Aorta (tissue), 5 donors: ENCODE measurements around the gene PCSK7. TPM values are rescaled to one million over a fixed set of nuclear protein-coding genes. Genes with fewer than 3 reads are reported as not detected.

Experiments used
- ATAC-seq: fragments of 200-7000 bp; cut with Tn5 transposase; one replicate; pipeline ENCODE4 v1.9.1; 2022; ENCODE audit warnings: moderate library complexity; ENCODE audit not compliant: low FRiP score
- DNase-seq, 2 donors: peaks; one replicate each; pipeline ENCODE4 v3.0.0-alpha.2; 2020
- H3K27ac ChIP-seq, 2 donors: one replicate each; pipeline ENCODE4 v1.5.1; 2013; ENCODE audit warnings: low read length in 2 of 2, mild to moderate bottlenecking in 2 of 2, moderate library complexity in 2 of 2, control low read depth in 1 of 2, inconsistent platforms in 1 of 2, low read depth in 1 of 2
- H3K27me3 ChIP-seq, 2 donors: one replicate each; pipeline ENCODE4 v1.6.1; 2013; ENCODE audit warnings: control low read depth in 1 of 2, low read length in 1 of 2, mild to moderate bottlenecking in 1 of 2, moderate library complexity in 1 of 2; ENCODE audit not compliant: insufficient read depth in 2 of 2, control insufficient read depth in 1 of 2
- H3K36me3 ChIP-seq, 2 donors: one replicate each; pipeline ENCODE4 v1.6.1; 2013; ENCODE audit warnings: control low read depth in 1 of 2, low read length in 1 of 2, mild to moderate bottlenecking in 1 of 2; ENCODE audit not compliant: insufficient read depth in 2 of 2, control insufficient read depth in 1 of 2
- H3K4me1 ChIP-seq, 2 donors: one replicate each; pipeline ENCODE4 v1.6.1; 2013; ENCODE audit warnings: low read length in 2 of 2, control low read depth in 1 of 2, mild to moderate bottlenecking in 1 of 2, moderate library complexity in 1 of 2; ENCODE audit not compliant: insufficient read depth in 2 of 2, control insufficient read depth in 1 of 2
- H3K4me3 ChIP-seq, 2 donors: one replicate each; pipeline ENCODE4 v1.5.1; 2013; ENCODE audit warnings: low read length in 2 of 2, control low read depth in 1 of 2, mild to moderate bottlenecking in 1 of 2
- H3K9me3 ChIP-seq: one replicate; pipeline ENCODE4 v1.6.1; 2013; ENCODE audit warnings: mild to moderate bottlenecking, low read length; ENCODE audit not compliant: control insufficient read depth
- WGBS, 2 donors: extraction: QIAGEN DNeasy Blood & Tissue Kit; methylation state at CpG; one replicate each; pipeline ENCODE4 v1.1.7; 2013; 5-methylcytosine and 5-hydroxymethylcytosine counted together
- intact Hi-C, 2 donors: fragments of 100-400 bp; cut with DNase I; formaldehyde crosslinking; loops; one replicate each; pipeline versions ENCODE4 v1.14.2 to v1.15.0; 2022
- polyA plus RNA-seq, 2 donors: library from polyadenylated mRNA; stranded (reverse); fragments of 200-250 nt; gene quantifications; one replicate each; pipeline ENCODE4 v1.2.3, GENCODE V29; 2013
- total RNA-seq, 2 donors: library from RNA; stranded (reverse); fragmentation: NEBNext Ultra II Directional; extraction: Animal tissue kit (Norgen Biotek cat#: 25700); gene quantifications; one replicate each; pipeline ENCODE4 v1.2.1, GENCODE V29; 2021
- donor health status: healthy with polysubstance abuse.
- donor health status: Bipolar disorder and iron deficiency.
- donor health status: DM: no; HTN: no; CAD: no.
- donor health status: DM: no; HTN: no; CAD: no.
- donor health status: DM: yes; HTN: yes; CAD: no.

Gene PCSK7
- total and polyA plus RNA-seq, 4 donors: 23.5 to 71.5 (median 54.9) TPM

GRCh38 chr11:117229411-117229810 lies 2.5 kb downstream of the PCSK7 start:
- H3K27ac ChIP-seq: no peak overlapping the region
- H3K4me1 ChIP-seq: peaks cover 0 to 4% of the 10 kb centered on the region in 2 donors
- H3K4me3 ChIP-seq: no peak overlapping the region
- intact Hi-C loops: loop anchor here (2.0 to 5.0 kb wide), 3 partner anchors 47 to 122 kb away; no protein-coding TSS in a partner anchor
- no peaks in the 10 kb centered on the region for H3K9me3 ChIP-seq
- DNase-seq (peak in 1 of 2 donors; percentile 68), ATAC-seq (no peak)
- 89 to 93% methylated on average over 12 of the region's 12 CpGs for WGBS, 2 donors
- H3K27me3 ChIP-seq: no peaks in the 10 kb centered on the region
- H3K36me3 ChIP-seq: peaks cover 0 to 5% of the 10 kb centered on the region in 2 donors

GRCh38 chr11:117228091-117228490 lies 3.8 kb downstream of the PCSK7 start:
- no peak for ATAC-seq
- H3K36me3 ChIP-seq: peaks cover 0 to 5% of the 10 kb centered on the region in 2 donors
- no peak overlapping the region for H3K27ac ChIP-seq
- H3K9me3 ChIP-seq: no peaks in the 10 kb centered on the region
- 89% methylated on average over 11 of the region's 11 CpGs for WGBS, 2 donors
- H3K4me3 ChIP-seq: no peak overlapping the region
- peak in 1 of 2 donors; percentile 54 for DNase-seq
- H3K27me3 ChIP-seq: no peaks in the 10 kb centered on the region
- H3K4me1 ChIP-seq: no peaks in the 10 kb centered on the region
- intact Hi-C loops: loop anchor here (2.0 to 5.0 kb wide), 3 partner anchors 46 to 121 kb away; no protein-coding TSS in a partner anchor

GRCh38 chr11:117226388-117227385 lies 5.2 kb downstream of the PCSK7 start:
- WGBS, 2 donors: 52 to 60% methylated on average over 19 of the region's 19 CpGs

GRCh38 chr11:117225553-117226170 lies 6.2 kb downstream of the PCSK7 start:
- no peaks in the 10 kb centered on the region for H3K27me3 ChIP-seq
- H3K4me1 ChIP-seq: no peaks in the 10 kb centered on the region
- no peak overlapping the region for H3K27ac ChIP-seq
- intact Hi-C loops: loop anchor here (1.0 to 5.0 kb wide), 4 partner anchors 28 to 121 kb away; no protein-coding TSS in a partner anchor
- DNase-seq (no peak), ATAC-seq (no peak)
- H3K9me3 ChIP-seq: no peaks in the 10 kb centered on the region
- H3K36me3 ChIP-seq: peaks cover 0 to 5% of the 10 kb centered on the region in 2 donors
- 91 to 93% methylated on average over 9 of the region's 9 CpGs for WGBS, 2 donors
- H3K4me3 ChIP-seq: no peak overlapping the region

More at GRCh38 chr11:117226388-117227385, 5.2 kb downstream of the PCSK7 start:
- DNase-seq (peak; percentile 57 to 76), ATAC-seq (peak; percentile 88)
- no peaks in the 10 kb centered on the region for H3K27me3 ChIP-seq
- no peak overlapping the region for H3K4me3 ChIP-seq
- no peak overlapping the region for H3K27ac ChIP-seq
- intact Hi-C loops: loop anchor here (2.0 to 5.0 kb wide), 3 partner anchors 44 to 122 kb away; no protein-coding TSS in a partner anchor
- no peaks in the 10 kb centered on the region for H3K4me1 ChIP-seq
- peaks cover 0 to 5% of the 10 kb centered on the region in 2 donors for H3K36me3 ChIP-seq
- no peaks in the 10 kb centered on the region for H3K9me3 ChIP-seq

- peaks cover 2 to 4% of the 10 kb centered on the region in 2 donors for H3K4me1 ChIP-seq
- 82 to 86% methylated on average over 17 of the region's 17 CpGs for WGBS, 2 donors
Measured at GRCh38 chr11:117223741-117224689, 7.9 kb downstream of the PCSK7 start.

GRCh38 chr11:117222991-117223740 lies 8.7 kb downstream of the PCSK7 start:
- peak in 1 of 2 donors; percentile 59 for DNase-seq
- 91% methylated on average over 14 of the region's 14 CpGs for WGBS, 2 donors
- Histone ChIP-seq H3K4me3 (no peak overlapping the region), H3K27ac (peak overlapping the region in 1 of 2 donors; percentile 23), H3K4me1 (peaks cover 2 to 11% of the 10 kb centered on the region in 2 donors), H3K27me3 (no peaks in the 10 kb centered on the region), H3K36me3 (peaks cover 0 to 5% of the 10 kb centered on the region in 2 donors), H3K9me3 (no peaks in the 10 kb centered on the region)
- no peak for ATAC-seq
- intact Hi-C loops: no loop called here

More at GRCh38 chr11:117223741-117224689, 7.9 kb downstream of the PCSK7 start:
- H3K9me3 ChIP-seq: no peaks in the 10 kb centered on the region
- intact Hi-C loops: no loop called here
- no peak overlapping the region for H3K27ac ChIP-seq
- H3K27me3 ChIP-seq: no peaks in the 10 kb centered on the region
- peak in 1 of 2 donors; percentile 39 for DNase-seq
- peaks cover 0 to 5% of the 10 kb centered on the region in 2 donors for H3K36me3 ChIP-seq
- no peak overlapping the region for H3K4me3 ChIP-seq
- ATAC-seq: no peak

GRCh38 chr11:117221775-117222517 lies 9.9 kb downstream of the PCSK7 start:
- Histone ChIP-seq H3K27me3 (no peaks in the 10 kb centered on the region), H3K4me3 (no peak overlapping the region)
- intact Hi-C loops: loop anchor here in 1 of 2 donors (1.0 kb wide), 1 partner anchor 23 kb away; the partner anchor contains the start of gene TAGLN

More at GRCh38 chr11:117221775-117222517, 9.9 kb downstream of the PCSK7 start:
- WGBS, 2 donors: 44 to 45% methylated on average over 7 of the region's 7 CpGs
- Histone ChIP-seq H3K4me1 (peaks cover 2 to 11% of the 10 kb centered on the region in 2 donors), H3K9me3 (no peaks in the 10 kb centered on the region), H3K27ac (peak overlapping the region; percentile 92 to 100), H3K36me3 (peaks cover 0 to 1% of the 10 kb centered on the region in 2 donors)
- DNase-seq (peak; percentile 83 to 88), ATAC-seq (peak; percentile 76)
